B cell (primary cell): ENCODE data around the gene P3H3.

ENCODE experiments used
- EZH2 ChIP-seq: IDR thresholded peaks from 2 replicates; pipeline ENCODE4 v1.6.1; 2012; ENCODE audit warnings: borderline replicate concordance, low read depth, mild to moderate bottlenecking, moderate library complexity, low read length; ENCODE audit not compliant: insufficient read depth, poor library complexity, severe bottlenecking
- TF ChIP-seq, protein P1 (sequence below): fragments of 200-600 bp; IDR thresholded peaks from one replicate; pipeline ENCODE4 v1.8.0; 2022; ENCODE audit warnings: antibody characterized with exemption, mild to moderate bottlenecking

DNA sequence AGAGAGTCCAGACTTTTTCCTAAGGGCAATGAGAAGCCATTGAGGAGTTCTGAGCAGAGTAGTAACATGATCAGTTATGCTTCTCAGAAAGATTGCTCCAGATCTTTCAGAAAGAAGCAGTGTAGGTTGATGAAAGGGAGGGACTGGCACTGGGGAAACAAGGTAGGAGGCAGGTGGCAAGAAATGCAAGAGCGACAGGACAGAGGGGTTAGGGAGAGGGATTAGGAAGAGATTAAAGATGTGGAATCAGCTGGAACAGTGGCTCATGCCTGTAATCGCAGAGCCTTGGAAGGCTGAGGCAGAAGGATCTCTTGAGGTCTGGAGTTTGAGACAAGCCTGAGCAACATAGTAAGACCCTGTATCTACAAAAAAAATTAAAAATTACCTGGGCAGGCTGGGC, 19.5 kb downstream of the P3H3 start:
- TF ChIP-seq, protein P1, sequence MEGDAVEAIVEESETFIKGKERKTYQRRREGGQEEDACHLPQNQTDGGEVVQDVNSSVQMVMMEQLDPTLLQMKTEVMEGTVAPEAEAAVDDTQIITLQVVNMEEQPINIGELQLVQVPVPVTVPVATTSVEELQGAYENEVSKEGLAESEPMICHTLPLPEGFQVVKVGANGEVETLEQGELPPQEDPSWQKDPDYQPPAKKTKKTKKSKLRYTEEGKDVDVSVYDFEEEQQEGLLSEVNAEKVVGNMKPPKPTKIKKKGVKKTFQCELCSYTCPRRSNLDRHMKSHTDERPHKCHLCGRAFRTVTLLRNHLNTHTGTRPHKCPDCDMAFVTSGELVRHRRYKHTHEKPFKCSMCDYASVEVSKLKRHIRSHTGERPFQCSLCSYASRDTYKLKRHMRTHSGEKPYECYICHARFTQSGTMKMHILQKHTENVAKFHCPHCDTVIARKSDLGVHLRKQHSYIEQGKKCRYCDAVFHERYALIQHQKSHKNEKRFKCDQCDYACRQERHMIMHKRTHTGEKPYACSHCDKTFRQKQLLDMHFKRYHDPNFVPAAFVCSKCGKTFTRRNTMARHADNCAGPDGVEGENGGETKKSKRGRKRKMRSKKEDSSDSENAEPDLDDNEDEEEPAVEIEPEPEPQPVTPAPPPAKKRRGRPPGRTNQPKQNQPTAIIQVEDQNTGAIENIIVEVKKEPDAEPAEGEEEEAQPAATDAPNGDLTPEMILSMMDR, result no peak
- TF ChIP-seq EZH2, result no peak
